Panc1 (cell line): ENCODE data around the gene FHAD1.
"Not testable (repeated sequence)": the region's sequence is repeated elsewhere in the genome, so short reads cannot be mapped to it uniquely, and the experiment has no call there.

Source experiments
- POLR2AphosphoS5 ChIP-seq: IDR thresholded peaks from 2 replicates; pipeline ENCODE4 v1.6.1; 2012; ENCODE audit warnings: mild to moderate bottlenecking, low read depth, low read length, moderate library complexity
- SIN3A ChIP-seq: IDR thresholded peaks from 2 replicates; pipeline ENCODE4 v1.6.1; 2012; ENCODE audit warnings: low read depth, mild to moderate bottlenecking, low read length, moderate library complexity, borderline replicate concordance; ENCODE audit not compliant: insufficient read depth
- TCF7L2 ChIP-seq: IDR thresholded peaks from 2 replicates; pipeline ENCODE4 v1.6.1; 2011; ENCODE audit warnings: mild to moderate bottlenecking, low read depth, low read length, inconsistent platforms
- TF ChIP-seq, protein P1 (sequence below): fragments of 450-650 bp; IDR thresholded peaks from 2 replicates; pipeline ENCODE4 v1.5.1; 2017; ENCODE audit warnings: mild to moderate bottlenecking
- TF ChIP-seq, protein P2 (sequence below), 2 experiments: IDR thresholded peaks; 2 replicates each; pipeline ENCODE4 v1.6.1; 2011 to 2012; ENCODE audit warnings: low read depth in 2 of 2, control low read depth in 1 of 2, low read length in 1 of 2, mild to moderate bottlenecking in 1 of 2, moderate library complexity in 1 of 2; ENCODE audit not compliant: insufficient read depth in 1 of 2

DNA sequence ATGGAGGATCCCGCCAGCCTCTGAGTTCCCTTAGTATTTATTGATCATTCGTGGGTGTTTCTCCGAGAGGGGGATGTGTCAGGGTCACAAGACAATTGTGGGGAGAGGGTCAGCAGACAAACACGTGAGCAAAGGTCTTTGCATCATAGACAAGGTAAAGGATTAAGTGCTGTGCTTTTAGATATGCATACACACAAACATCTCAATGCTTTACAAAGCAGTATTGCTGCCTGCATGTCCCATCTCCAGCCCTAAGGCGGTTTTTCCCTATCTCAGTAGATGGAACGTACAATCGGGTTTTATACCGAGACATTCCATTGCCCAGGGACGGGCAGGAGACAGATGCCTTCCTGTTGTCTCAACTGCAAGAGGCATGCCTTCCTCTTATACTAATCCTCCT lies 132.1 kb downstream of the FHAD1 start:
- TF ChIP-seq, protein P1, sequence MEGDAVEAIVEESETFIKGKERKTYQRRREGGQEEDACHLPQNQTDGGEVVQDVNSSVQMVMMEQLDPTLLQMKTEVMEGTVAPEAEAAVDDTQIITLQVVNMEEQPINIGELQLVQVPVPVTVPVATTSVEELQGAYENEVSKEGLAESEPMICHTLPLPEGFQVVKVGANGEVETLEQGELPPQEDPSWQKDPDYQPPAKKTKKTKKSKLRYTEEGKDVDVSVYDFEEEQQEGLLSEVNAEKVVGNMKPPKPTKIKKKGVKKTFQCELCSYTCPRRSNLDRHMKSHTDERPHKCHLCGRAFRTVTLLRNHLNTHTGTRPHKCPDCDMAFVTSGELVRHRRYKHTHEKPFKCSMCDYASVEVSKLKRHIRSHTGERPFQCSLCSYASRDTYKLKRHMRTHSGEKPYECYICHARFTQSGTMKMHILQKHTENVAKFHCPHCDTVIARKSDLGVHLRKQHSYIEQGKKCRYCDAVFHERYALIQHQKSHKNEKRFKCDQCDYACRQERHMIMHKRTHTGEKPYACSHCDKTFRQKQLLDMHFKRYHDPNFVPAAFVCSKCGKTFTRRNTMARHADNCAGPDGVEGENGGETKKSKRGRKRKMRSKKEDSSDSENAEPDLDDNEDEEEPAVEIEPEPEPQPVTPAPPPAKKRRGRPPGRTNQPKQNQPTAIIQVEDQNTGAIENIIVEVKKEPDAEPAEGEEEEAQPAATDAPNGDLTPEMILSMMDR: not testable (repeated sequence)
- TF ChIP-seq POLR2AphosphoS5, SIN3A, TCF7L2: not testable (repeated sequence)
- TF ChIP-seq, protein P2, sequence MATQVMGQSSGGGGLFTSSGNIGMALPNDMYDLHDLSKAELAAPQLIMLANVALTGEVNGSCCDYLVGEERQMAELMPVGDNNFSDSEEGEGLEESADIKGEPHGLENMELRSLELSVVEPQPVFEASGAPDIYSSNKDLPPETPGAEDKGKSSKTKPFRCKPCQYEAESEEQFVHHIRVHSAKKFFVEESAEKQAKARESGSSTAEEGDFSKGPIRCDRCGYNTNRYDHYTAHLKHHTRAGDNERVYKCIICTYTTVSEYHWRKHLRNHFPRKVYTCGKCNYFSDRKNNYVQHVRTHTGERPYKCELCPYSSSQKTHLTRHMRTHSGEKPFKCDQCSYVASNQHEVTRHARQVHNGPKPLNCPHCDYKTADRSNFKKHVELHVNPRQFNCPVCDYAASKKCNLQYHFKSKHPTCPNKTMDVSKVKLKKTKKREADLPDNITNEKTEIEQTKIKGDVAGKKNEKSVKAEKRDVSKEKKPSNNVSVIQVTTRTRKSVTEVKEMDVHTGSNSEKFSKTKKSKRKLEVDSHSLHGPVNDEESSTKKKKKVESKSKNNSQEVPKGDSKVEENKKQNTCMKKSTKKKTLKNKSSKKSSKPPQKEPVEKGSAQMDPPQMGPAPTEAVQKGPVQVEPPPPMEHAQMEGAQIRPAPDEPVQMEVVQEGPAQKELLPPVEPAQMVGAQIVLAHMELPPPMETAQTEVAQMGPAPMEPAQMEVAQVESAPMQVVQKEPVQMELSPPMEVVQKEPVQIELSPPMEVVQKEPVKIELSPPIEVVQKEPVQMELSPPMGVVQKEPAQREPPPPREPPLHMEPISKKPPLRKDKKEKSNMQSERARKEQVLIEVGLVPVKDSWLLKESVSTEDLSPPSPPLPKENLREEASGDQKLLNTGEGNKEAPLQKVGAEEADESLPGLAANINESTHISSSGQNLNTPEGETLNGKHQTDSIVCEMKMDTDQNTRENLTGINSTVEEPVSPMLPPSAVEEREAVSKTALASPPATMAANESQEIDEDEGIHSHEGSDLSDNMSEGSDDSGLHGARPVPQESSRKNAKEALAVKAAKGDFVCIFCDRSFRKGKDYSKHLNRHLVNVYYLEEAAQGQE (IDR thresholded peaks at IDR 0.05; ENCODE audit: insufficient read depth in 1 of 2, low read depth in 2 of 2, low read length in 1 of 2): not testable (repeated sequence)
